ENCODE measurements around the gene LRRC59. TPM values are rescaled to one million over a fixed set of nuclear protein-coding genes. Genes with fewer than 3 reads are reported as not detected.

Gene LRRC59
- total and polyA plus RNA-seq, 2 of the 8 experiments (the other 6 are each of a cell fraction or from before 2014, with no cell fraction given) = 48.3 to 117 TPM

DNA sequence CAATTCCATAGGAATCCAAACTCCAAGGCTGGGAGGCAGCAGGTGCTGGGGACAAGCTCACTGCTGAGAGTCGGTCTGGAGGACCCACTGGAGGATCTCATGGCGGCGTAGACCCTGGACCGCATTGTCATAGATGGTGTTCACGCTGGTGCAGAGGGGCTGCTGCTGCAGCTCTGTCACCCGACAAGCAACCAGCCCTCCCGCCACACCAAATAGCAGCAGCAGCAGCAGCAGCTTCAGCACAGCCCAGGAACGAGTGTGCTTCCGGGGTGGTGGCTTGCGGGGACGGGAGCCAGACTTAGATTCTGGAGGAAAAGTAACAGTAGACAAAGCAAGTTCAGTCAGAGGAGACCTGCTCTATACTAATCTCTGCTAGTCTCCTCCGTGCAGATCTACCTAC lies 14.4 kb downstream of the LRRC59 start:
- no peak overlapping the region for H3K18ac ChIP-seq (ENCODE audit: extremely low read depth, low read length)
- H3K79me2 ChIP-seq (ENCODE audit: control insufficient read depth in 1 of 2, insufficient read depth in 2 of 2, low read length in 2 of 2) = no peaks in the 10 kb centered on the region
- H2AK5ac ChIP-seq (ENCODE audit: low read depth, low read length) = no peak overlapping the region
- peaks cover 0 to 2% of the 10 kb centered on the region in 2 experiments for H4K20me1 ChIP-seq (replicated peaks in 1 of 2; ENCODE audit: control insufficient read depth in 1 of 2, insufficient read depth in 2 of 2, low read length in 2 of 2)
- H2BK12ac ChIP-seq (ENCODE audit: low read depth, low read length) = no peak overlapping the region
- H2BK5ac ChIP-seq (ENCODE audit: low read depth, low read length) = no peak overlapping the region
- H3K9me3 ChIP-seq (ENCODE audit: insufficient read depth in 2 of 2, low read depth in 1 of 2, low read length in 1 of 2) = no peaks in the 10 kb centered on the region
- no peak overlapping the region for H3K9ac ChIP-seq (replicated peaks in 1 of 4; ENCODE audit: extremely low read depth in 1 of 4, low read depth in 3 of 4, low read length in 3 of 4)
- H3K4me1 ChIP-seq (replicated peaks in 1 of 4; ENCODE audit: control insufficient read depth in 3 of 4, insufficient read depth in 4 of 4, low read length in 3 of 4) = no peaks in the 10 kb centered on the region
- no peak overlapping the region for H3K4me2 ChIP-seq (ENCODE audit: insufficient read depth in 1 of 2, low read depth in 2 of 2, low read length in 2 of 2)
- no peak for DNase-seq (ENCODE audit: low read depth in 1 of 2, low spot score in 2 of 2)
- H3K79me1 ChIP-seq (ENCODE audit: low read depth, low read length) = no peaks in the 10 kb centered on the region
- 93% methylated on average over 12 of the region's 12 CpGs; no CpG with 5 or more reads in 1 of the 2 experiments for WGBS, 2 experiments (ENCODE audit: extremely low coverage in 1 of 2, insufficient coverage in 1 of 2, insufficient read length in 1 of 2, insufficient replicate concordance in 2 of 2, low coverage in 1 of 2, low lambda C conversion rate in 2 of 2, missing lambda C conversion rate in 1 of 2)
- peaks cover 31 to 85% (median 62%) of the 10 kb centered on the region in 4 experiments for H3K36me3 ChIP-seq (ENCODE audit: control insufficient read depth in 2 of 4, insufficient read depth in 4 of 4, low read length in 3 of 4)
- no peak overlapping the region for H4K5ac ChIP-seq (ENCODE audit: insufficient read length, low read depth, low read length)
- no peak overlapping the region for H2BK120ac ChIP-seq (replicated peaks; ENCODE audit: low read depth, low read length)
- H3K4ac ChIP-seq (replicated peaks; ENCODE audit: insufficient read length, low read depth, low read length) = no peak overlapping the region
- H3K23ac ChIP-seq (ENCODE audit: insufficient read length) = no peak overlapping the region
- no peaks in the 10 kb centered on the region for H3K23me2 ChIP-seq (ENCODE audit: low read depth, low read length)
- no peak overlapping the region for H4K8ac ChIP-seq (ENCODE audit: extremely low read depth, insufficient read depth, low read length)
- no peak overlapping the region for H3K14ac ChIP-seq (ENCODE audit: insufficient read length)
- no peak overlapping the region for H3K56ac ChIP-seq (replicated peaks; ENCODE audit: insufficient read length, low read depth, low read length)
- H3K27me3 ChIP-seq (replicated peaks in 1 of 4; ENCODE audit: control insufficient read depth in 3 of 4, extremely low read depth in 1 of 4, insufficient read depth in 3 of 4, low read length in 3 of 4) = no peaks in the 10 kb centered on the region
- no peak overlapping the region for H2BK15ac ChIP-seq (ENCODE audit: low read length)
- H3K27ac ChIP-seq (ENCODE audit: low read depth, low read length) = no peak overlapping the region
- H2AFZ ChIP-seq (ENCODE audit: low read length) = no peak overlapping the region
- ChIA-PET POLR2A (ENCODE audit: partially characterized antibody) (interaction anchor here (1.1 to 27.4 kb wide), 3 partner anchors 10 to 16 kb away, joined by 5 to 313 read pairs (median 23); partner anchors contain the start of genes EME1, LRRC59 and MRPL27), CTCF (ENCODE audit: partially characterized antibody) (interaction anchor here (4.3 to 7.0 kb wide), 3 partner anchors 8 to 19 kb away, joined by 29 to 51 read pairs (median 30); partner anchors contain the start of gene LRRC59)
- no peak overlapping the region for H3K4me3 ChIP-seq (ENCODE audit: extremely low read depth in 1 of 4, insufficient read depth in 2 of 4, low read depth in 3 of 4, low read length in 4 of 4)
- H2BK20ac ChIP-seq (ENCODE audit: low read length) = no peak overlapping the region
- no peak overlapping the region for H4K91ac ChIP-seq (replicated peaks; ENCODE audit: insufficient read length, low read length)
- no peak for FAIRE-seq
- TF ChIP-seq CHD2 (IDR thresholded peaks at IDR 0.05; ENCODE audit: low read length) (no peak), EP300 (IDR thresholded peaks at IDR 0.05; ENCODE audit: borderline replicate concordance in 1 of 2, low read depth in 2 of 2, low read length in 2 of 2) (no peak), CEBPB (IDR thresholded peaks at IDR 0.05; ENCODE audit: low read depth, low read length) (no peak), RBBP5 (IDR thresholded peaks at IDR 0.05; ENCODE audit: borderline replicate concordance, low read depth, low read length) (no peak), SIX5 (IDR thresholded peaks at IDR 0.05; ENCODE audit: low read depth, low read length) (no peak), ATF2 (IDR thresholded peaks at IDR 0.05; ENCODE audit: low read length) (no peak), CBX8 (IDR thresholded peaks at IDR 0.05; ENCODE audit: borderline replicate concordance, low read depth, low read length) (no peak), TBP (IDR thresholded peaks at IDR 0.05; ENCODE audit: low read depth, low read length) (no peak), USF2 (IDR thresholded peaks at IDR 0.05; ENCODE audit: low read length) (no peak), SIRT6 (IDR thresholded peaks at IDR 0.05; ENCODE audit: low read length) (no peak), BACH1 (IDR thresholded peaks at IDR 0.05; ENCODE audit: low read length) (no peak), KDM5A (IDR thresholded peaks at IDR 0.05; ENCODE audit: low read length) (no peak)
